Stimulated activated CD8-positive, alpha-beta memory T cell treated with anti-CD3 and anti-CD28 coated beads, Interleukin-15, amount 100 ng/mL, for 48 hours (primary cell): ENCODE measurements around the gene PARK7.
A peak's percentile ranks its signal among the peaks of the same experiment; 100 is the strongest.

ENCODE experiments used
- DNase-seq, 2 donors: peaks; one replicate each; pipeline ENCODE4 v3.0.0-alpha.2; 2020; ENCODE audit warnings: low read depth in 2 of 2

Gene PARK7

GRCh38 chr1:8023995-8024313 lies 62.4 kb downstream of the PARK7 start:
- DNase-seq: no peak

- no peak for DNase-seq
Measured at GRCh38 chr1:8024329-8024728, 62.8 kb downstream of the PARK7 start.

GRCh38 chr1:8025061-8025670 lies 63.7 kb downstream of the PARK7 start:
- DNase-seq: no peak

- DNase-seq: no peak
Measured at GRCh38 chr1:8025671-8026144, 64.2 kb downstream of the PARK7 start.

GRCh38 chr1:8026153-8026975 lies 64.9 kb downstream of the PARK7 start, which contains the start of gene ERRFI1:
TSS of gene ERRFI1 (minus strand) at chr1:8026309. CDS start at chr1:8015619, 10,690 bp downstream.
- peak; percentile 79 to 85 for DNase-seq

- DNase-seq: no peak
Measured at GRCh38 chr1:8026976-8027747, 65.7 kb downstream of the PARK7 start.

GRCh38 chr1:8027748-8028570 lies 66.4 kb downstream of the PARK7 start:
- no peak for DNase-seq

- no peak for DNase-seq
Measured at GRCh38 chr1:8028571-8028910, 67.0 kb downstream of the PARK7 start.

- DNase-seq: no peak
Measured at GRCh38 chr1:8031176-8031785, 69.8 kb downstream of the PARK7 start.

GRCh38 chr1:8032366-8032910 lies 70.9 kb downstream of the PARK7 start:
- no peak for DNase-seq

- DNase-seq: no peak
Measured at GRCh38 chr1:8033322-8033721, 71.8 kb downstream of the PARK7 start.
